Measurements from ENCODE around the gene MSANTD1.

Gene MSANTD1

DNA sequence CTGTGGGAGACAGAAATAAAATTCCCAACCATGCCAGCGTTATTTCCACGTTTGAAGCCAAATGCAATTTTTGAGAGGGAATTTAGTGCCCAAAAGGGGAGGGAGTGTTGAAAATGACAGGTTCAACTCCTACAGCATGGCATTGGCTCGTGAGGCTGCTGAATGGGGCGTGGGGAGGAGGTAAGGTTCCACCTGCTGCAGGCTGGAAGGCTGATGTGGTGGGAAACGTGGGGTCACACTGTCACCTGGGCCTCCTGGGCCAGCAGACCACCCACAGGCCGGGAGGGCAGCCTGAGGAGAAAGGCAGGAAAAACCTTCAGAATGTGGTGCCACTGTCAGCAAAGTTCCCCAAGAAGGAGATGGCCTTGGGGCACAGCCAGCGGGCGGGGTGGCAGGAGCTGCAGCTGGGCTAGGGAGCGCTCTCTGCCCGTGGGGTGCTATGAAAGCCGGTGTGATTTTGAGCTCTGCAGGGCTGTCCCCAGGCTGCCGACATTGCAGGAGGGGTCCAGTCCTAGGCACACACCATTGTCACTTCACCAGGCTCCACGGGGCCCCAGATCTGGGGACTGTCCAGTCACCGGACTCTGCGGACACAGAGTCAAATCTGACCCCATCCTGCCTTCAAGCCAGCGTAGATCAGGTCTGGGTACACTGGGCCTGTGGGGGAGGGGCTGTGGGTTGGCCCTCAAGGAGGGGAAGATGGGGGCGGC is 19.6 kb downstream of the MSANTD1 start:
- Histone ChIP-seq H3K9ac (ENCODE audit: low read length) (no peak overlapping the region), H3K79me2 (ENCODE audit: insufficient read depth, low read length) (no peaks in the 10 kb centered on the region), H4K20me1 (ENCODE audit: insufficient read depth, low read length) (no peaks in the 10 kb centered on the region), H3K4me3 (ENCODE audit: low read depth, low read length, poor library complexity, severe bottlenecking) (no peak overlapping the region), H3K27ac (ENCODE audit: low read depth, low read length, poor library complexity, severe bottlenecking) (no peak overlapping the region), H3K27me3 (ENCODE audit: insufficient read depth, low read length) (no peaks in the 10 kb centered on the region), H3K9me2 (ENCODE audit: low read depth, low read length) (no peaks in the 10 kb centered on the region), H3K36me3 (ENCODE audit: insufficient read depth, low read length) (no peaks in the 10 kb centered on the region), H2AFZ (ENCODE audit: low read length) (no peak overlapping the region), H3K9me3 (ENCODE audit: low read length) (no peaks in the 10 kb centered on the region), H3F3A (ENCODE audit: insufficient read depth, low read length) (no peaks in the 10 kb centered on the region), H3K4me2 (ENCODE audit: low read length) (no peak overlapping the region), H3K4me1 (ENCODE audit: insufficient read depth, low read length, severe bottlenecking) (no peaks in the 10 kb centered on the region)
- no peak for TF ChIP-seq EZH2 (IDR thresholded peaks at IDR 0.05; ENCODE audit: borderline replicate concordance, low read length)
- TF ChIP-seq, protein P1, sequence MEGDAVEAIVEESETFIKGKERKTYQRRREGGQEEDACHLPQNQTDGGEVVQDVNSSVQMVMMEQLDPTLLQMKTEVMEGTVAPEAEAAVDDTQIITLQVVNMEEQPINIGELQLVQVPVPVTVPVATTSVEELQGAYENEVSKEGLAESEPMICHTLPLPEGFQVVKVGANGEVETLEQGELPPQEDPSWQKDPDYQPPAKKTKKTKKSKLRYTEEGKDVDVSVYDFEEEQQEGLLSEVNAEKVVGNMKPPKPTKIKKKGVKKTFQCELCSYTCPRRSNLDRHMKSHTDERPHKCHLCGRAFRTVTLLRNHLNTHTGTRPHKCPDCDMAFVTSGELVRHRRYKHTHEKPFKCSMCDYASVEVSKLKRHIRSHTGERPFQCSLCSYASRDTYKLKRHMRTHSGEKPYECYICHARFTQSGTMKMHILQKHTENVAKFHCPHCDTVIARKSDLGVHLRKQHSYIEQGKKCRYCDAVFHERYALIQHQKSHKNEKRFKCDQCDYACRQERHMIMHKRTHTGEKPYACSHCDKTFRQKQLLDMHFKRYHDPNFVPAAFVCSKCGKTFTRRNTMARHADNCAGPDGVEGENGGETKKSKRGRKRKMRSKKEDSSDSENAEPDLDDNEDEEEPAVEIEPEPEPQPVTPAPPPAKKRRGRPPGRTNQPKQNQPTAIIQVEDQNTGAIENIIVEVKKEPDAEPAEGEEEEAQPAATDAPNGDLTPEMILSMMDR (IDR thresholded peaks at IDR 0.05; ENCODE audit: low read length), result no peak

DNA sequence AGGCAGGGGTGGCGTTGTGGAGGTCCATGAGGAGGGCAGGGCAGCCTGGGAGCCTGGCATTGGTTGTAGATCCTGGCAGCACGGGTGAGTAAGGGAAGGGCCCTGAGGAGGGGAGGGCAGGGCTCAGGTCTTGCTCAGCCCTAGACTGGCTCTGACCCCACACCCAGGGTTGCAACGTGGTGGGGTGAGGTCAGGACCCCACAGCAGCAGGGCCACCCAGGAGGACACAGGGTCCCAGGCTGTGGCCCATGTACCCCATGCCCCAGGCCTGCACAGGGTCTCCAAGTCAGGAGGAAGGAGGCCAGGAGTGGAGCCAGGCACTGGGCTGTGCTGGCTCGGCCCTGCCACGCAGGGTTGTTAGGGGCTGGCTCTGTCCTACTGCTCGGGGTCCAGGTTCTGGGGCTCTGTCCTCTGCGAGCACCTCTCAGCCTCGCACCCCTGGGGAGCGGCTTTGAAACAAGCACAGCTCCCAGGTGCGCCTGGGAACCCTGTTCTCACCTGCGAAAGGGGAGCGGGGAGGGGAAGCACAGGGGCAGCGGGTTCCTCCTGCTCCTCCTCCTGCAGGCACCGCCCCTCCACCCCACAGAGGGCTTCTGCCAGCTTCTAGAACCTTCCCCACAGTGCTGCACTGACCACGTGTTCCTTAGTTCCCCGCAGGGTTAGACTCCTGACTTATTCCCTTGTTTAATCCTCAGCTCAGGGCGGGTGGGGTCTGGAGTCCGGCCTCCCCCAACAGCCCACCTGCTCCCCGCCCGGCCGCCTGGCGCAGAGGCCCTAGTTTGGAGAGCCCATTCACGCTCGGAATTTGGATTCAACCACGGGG is 20.4 kb downstream of the MSANTD1 start:
- Histone ChIP-seq H3K4me2 (ENCODE audit: low read length) (no peak overlapping the region), H3K9ac (ENCODE audit: low read length) (no peak overlapping the region), H3K27ac (ENCODE audit: low read depth, low read length, poor library complexity, severe bottlenecking) (no peak overlapping the region)

DNA sequence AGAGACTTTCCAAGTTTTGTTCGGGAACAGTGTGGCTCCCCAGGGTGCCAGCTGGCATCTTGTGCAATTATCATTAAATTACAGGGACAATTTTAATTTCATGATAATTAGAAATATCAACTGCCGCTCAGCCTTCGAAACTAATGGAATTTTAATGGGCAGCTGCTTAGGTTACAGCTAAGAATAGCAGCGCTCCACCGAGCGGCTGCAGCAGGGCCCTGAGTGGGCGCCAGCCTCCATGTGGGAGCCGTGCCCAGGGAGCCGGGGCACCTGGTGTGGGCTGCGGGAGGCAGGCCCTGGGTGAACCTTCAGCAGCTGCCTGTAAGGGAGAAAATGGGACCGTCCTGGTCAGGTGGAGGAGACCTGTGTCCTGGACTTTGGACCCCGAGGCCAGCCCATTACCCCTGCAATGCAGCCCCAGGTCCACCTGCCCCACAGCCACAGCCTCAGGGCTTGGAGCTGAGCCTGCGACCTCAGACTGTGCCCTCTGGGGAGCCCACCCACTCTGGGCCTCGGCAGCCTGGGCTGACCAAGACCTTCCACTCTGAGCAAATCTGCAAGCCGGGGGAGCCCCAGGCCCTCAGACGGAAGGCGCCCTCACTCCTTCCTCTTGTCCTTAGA is 21.1 kb downstream of the MSANTD1 start:
- Histone ChIP-seq H3K9me2 (ENCODE audit: low read depth, low read length) (no peaks in the 10 kb centered on the region), H3K9ac (ENCODE audit: low read length) (no peak overlapping the region), H3K4me2 (ENCODE audit: low read length) (no peak overlapping the region), H4K20me1 (ENCODE audit: insufficient read depth, low read length) (no peaks in the 10 kb centered on the region), H3K36me3 (ENCODE audit: insufficient read depth, low read length) (no peaks in the 10 kb centered on the region), H3K4me1 (ENCODE audit: insufficient read depth, low read length, severe bottlenecking) (no peaks in the 10 kb centered on the region), H3F3A (ENCODE audit: insufficient read depth, low read length) (no peaks in the 10 kb centered on the region), H3K27ac (ENCODE audit: low read depth, low read length, poor library complexity, severe bottlenecking) (no peak overlapping the region), H2AFZ (ENCODE audit: low read length) (no peak overlapping the region), H3K27me3 (ENCODE audit: insufficient read depth, low read length) (no peaks in the 10 kb centered on the region), H3K4me3 (ENCODE audit: low read depth, low read length, poor library complexity, severe bottlenecking) (no peak overlapping the region), H3K9me3 (ENCODE audit: low read length) (no peaks in the 10 kb centered on the region), H3K79me2 (ENCODE audit: insufficient read depth, low read length) (no peaks in the 10 kb centered on the region)
- TF ChIP-seq, protein P1 (IDR thresholded peaks at IDR 0.05; ENCODE audit: low read length), result no peak
- no peak for TF ChIP-seq EZH2 (IDR thresholded peaks at IDR 0.05; ENCODE audit: borderline replicate concordance, low read length)

More for the DNA sequence above, 20.4 kb downstream of the MSANTD1 start:
- Histone ChIP-seq H3K9me3 (ENCODE audit: low read length) (no peaks in the 10 kb centered on the region), H3K36me3 (ENCODE audit: insufficient read depth, low read length) (no peaks in the 10 kb centered on the region), H3K79me2 (ENCODE audit: insufficient read depth, low read length) (no peaks in the 10 kb centered on the region), H4K20me1 (ENCODE audit: insufficient read depth, low read length) (no peaks in the 10 kb centered on the region), H2AFZ (ENCODE audit: low read length) (no peak overlapping the region), H3K4me1 (ENCODE audit: insufficient read depth, low read length, severe bottlenecking) (no peaks in the 10 kb centered on the region), H3K9me2 (ENCODE audit: low read depth, low read length) (no peaks in the 10 kb centered on the region), H3K4me3 (ENCODE audit: low read depth, low read length, poor library complexity, severe bottlenecking) (no peak overlapping the region), H3F3A (ENCODE audit: insufficient read depth, low read length) (no peaks in the 10 kb centered on the region), H3K27me3 (ENCODE audit: insufficient read depth, low read length) (no peaks in the 10 kb centered on the region)
- TF ChIP-seq EZH2 (IDR thresholded peaks at IDR 0.05; ENCODE audit: borderline replicate concordance, low read length), result no peak
- TF ChIP-seq, protein P1 (IDR thresholded peaks at IDR 0.05; ENCODE audit: low read length), result no peak
